Skeletal muscle tissue (tissue), 4 donors: ENCODE results near the gene OR4C6. TPM values are rescaled to one million over a fixed set of nuclear protein-coding genes. Genes with fewer than 3 reads are reported as not detected.

Source experiments
- H3K27ac ChIP-seq: one replicate; pipeline ENCODE4 v1.7.0; 2013; ENCODE audit warnings: mild to moderate bottlenecking, low read depth, low read length, inconsistent platforms
- H3K27me3 ChIP-seq, 3 donors: one replicate each; pipeline ENCODE4 v1.7.0; 2013; ENCODE audit warnings: low read length in 3 of 3; ENCODE audit not compliant: control insufficient read depth in 3 of 3, insufficient read depth in 3 of 3
- H3K36me3 ChIP-seq, 3 donors: one replicate each; pipeline ENCODE4 v1.7.0; 2013; ENCODE audit warnings: low read length in 3 of 3; ENCODE audit not compliant: control insufficient read depth in 3 of 3, insufficient read depth in 3 of 3
- H3K4me1 ChIP-seq, 3 donors: one replicate each; pipeline ENCODE4 v1.7.0; 2013; ENCODE audit warnings: low read length in 3 of 3, mild to moderate bottlenecking in 3 of 3; ENCODE audit not compliant: control insufficient read depth in 3 of 3, insufficient read depth in 3 of 3
- H3K4me3 ChIP-seq, 3 donors: one replicate each; pipeline ENCODE4 v1.7.0; 2013; ENCODE audit warnings: low read length in 3 of 3
- H3K9ac ChIP-seq, 3 donors: one replicate each; pipeline ENCODE4 v1.7.0; 2013; ENCODE audit warnings: low read length in 3 of 3, mild to moderate bottlenecking in 3 of 3, moderate library complexity in 2 of 3, low read depth in 1 of 3
- H3K9me3 ChIP-seq, 3 donors: one replicate each; pipeline ENCODE4 v1.7.0; 2013; ENCODE audit warnings: low read length in 3 of 3; ENCODE audit not compliant: control insufficient read depth in 3 of 3
- total RNA-seq: library from RNA; depleted of rRNA; stranded (reverse); fragments of >200 nt; gene quantifications from one replicate; pipeline ENCODE4 v1.2.3, GENCODE V29; 2014
- donor health status: Osteomylitis.

OR4C6 gene
- total RNA-seq, 1 donor from 2014 or later, result not detected

DNA sequence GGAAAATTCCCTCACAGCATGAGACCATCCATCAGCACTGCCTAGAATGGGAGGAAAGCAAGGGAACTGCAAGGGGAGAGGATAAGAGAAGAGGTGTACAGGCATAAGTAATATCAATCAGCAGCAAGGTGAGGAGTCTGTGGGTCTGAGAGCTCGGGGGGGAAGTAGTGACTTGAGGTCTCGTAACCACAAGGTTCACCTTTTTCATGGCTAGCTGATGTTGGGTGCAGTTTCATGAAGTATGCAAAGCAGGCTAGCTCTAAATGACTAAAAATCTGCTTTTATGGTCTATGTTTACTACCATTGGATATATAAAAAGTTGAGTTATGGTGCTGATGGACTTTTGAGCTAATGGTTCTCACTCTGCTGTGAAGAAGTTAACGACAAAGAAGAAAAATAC lies 35.8 kb downstream of the OR4C6 start:
- no peaks in the 10 kb centered on the region for H3K36me3 ChIP-seq
- no peaks in the 10 kb centered on the region for H3K27me3 ChIP-seq
- H3K4me1 ChIP-seq, result no peaks in the 10 kb centered on the region
- H3K27ac ChIP-seq, result no peak overlapping the region
- H3K9ac ChIP-seq, result no peak overlapping the region
- no peak overlapping the region for H3K4me3 ChIP-seq
- H3K9me3 ChIP-seq, result peaks cover 0 to 9% (median 0%) of the 10 kb centered on the region in 3 donors

DNA sequence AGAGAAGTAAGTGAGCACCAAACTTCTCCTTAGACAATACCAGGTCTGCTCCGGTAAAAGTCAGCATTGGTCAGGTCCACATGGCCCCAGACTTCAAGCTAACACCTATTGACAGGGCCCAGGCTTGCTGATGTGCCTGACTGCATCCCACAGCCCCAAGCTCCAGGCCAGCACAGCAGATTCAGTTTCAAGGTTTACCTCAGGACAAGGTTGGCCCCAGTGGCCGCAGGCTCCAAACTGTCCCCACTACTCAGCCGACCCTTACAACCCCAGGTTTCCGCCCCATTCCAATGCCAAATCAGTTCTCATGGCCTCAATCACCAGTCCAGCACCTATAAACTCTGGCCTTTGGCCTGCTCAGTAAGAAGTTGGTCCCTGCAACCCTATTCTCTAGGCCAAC lies 39.4 kb downstream of the OR4C6 start:
- Histone ChIP-seq H3K27me3 (no peaks in the 10 kb centered on the region), H3K27ac (no peak overlapping the region), H3K9me3 (peaks cover 0 to 9% (median 0%) of the 10 kb centered on the region in 3 donors), H3K4me3 (no peak overlapping the region), H3K9ac (no peak overlapping the region), H3K36me3 (no peaks in the 10 kb centered on the region), H3K4me1 (no peaks in the 10 kb centered on the region)

DNA sequence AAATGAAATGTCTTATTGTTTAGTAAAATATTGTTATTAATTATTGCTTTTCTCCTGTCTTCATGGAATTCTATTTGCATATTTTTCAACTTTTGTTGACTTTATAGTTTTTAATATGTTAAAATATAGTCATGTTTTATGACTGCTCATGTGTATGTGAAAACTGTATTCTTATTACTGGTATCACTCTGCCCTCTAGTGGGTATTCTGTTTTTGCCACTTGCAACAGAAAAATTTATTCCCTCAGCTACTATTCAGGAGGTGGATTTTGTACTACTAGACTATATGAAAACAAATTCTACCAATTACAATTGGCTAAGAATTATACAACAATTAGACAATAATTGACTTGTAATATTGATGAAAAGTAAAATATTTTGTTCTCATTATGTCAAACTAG lies 45.0 kb downstream of the OR4C6 start:
- no peaks in the 10 kb centered on the region for H3K4me1 ChIP-seq
- H3K27me3 ChIP-seq, result no peaks in the 10 kb centered on the region
- no peak overlapping the region for H3K27ac ChIP-seq
- no peak overlapping the region for H3K4me3 ChIP-seq
- H3K9me3 ChIP-seq, result peaks cover 0 to 6% (median 2%) of the 10 kb centered on the region in 3 donors
- H3K36me3 ChIP-seq, result no peaks in the 10 kb centered on the region
- H3K9ac ChIP-seq, result no peak overlapping the region

DNA sequence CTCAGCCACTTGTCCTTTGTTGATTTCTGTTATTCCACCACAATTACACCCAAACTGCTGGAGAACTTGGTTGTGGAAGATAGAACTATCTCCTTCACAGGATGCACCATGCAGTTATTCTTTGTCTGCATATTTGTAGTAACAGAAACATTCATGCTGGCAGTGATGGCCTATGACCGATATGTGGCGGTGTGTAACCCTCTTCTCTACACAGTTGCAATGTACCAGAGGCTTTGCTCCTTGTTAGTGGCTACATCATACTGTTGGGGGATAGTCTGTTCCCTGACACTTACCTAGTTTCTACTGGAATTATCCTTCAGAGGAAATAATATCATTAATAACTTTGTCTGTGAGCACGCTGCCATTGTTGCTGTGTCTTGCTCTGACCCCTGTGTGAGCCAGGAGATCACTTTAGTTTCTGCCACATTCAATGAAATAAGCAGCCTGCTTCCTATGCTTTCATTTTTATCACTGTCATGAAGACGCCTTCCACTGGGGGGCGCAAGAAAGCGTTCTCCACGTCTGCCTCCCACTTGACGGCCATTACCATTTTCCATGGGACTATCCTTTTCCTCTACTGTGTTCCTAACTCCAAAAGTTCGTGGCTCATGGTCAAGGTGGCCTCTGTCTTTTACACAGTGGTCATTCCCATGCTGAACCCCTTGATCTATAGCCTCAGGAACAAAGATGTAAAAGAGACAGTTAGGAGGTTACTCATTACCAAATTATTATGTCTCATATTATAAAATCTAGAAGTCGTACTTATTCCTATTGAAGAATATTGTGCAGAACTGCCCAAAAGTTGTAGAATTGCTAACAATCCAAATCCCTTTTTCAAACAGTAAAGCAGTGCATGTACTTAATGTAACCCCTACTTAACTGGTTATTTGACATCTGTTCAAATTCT lies 53.2 kb downstream of the OR4C6 start:
- Histone ChIP-seq H3K4me1 (no peaks in the 10 kb centered on the region), H3K36me3 (no peaks in the 10 kb centered on the region), H3K27me3 (no peaks in the 10 kb centered on the region), H3K9ac (no peak overlapping the region), H3K9me3 (peaks cover 0 to 2% (median 0%) of the 10 kb centered on the region in 3 donors), H3K27ac (no peak overlapping the region), H3K4me3 (no peak overlapping the region)

Other genes starting within 250 kb of the OR4C6 start
- gene OR4C15, start 107.7 kb upstream of the OR4C6 start, total RNA-seq, result not detected
- not detected for gene OR4C16, start 90.1 kb upstream of the OR4C6 start, total RNA-seq
- gene OR4C11, start 54.6 kb upstream of the OR4C6 start, total RNA-seq, result not detected
- not detected for gene OR4P4, start 27.1 kb upstream of the OR4C6 start, total RNA-seq
- gene OR4S2, start 13.9 kb upstream of the OR4C6 start, total RNA-seq, result not detected
- not detected for gene OR5D13, start 111.2 kb downstream of the OR4C6 start, total RNA-seq
- not detected for gene OR5D14, start 133.4 kb downstream of the OR4C6 start, total RNA-seq
- gene OR5L1, start 149.2 kb downstream of the OR4C6 start, total RNA-seq, result not detected
- gene OR5D18, start 157.4 kb downstream of the OR4C6 start, total RNA-seq, result not detected
- not detected for gene OR5L2, start 165.0 kb downstream of the OR4C6 start, total RNA-seq
- not detected for gene OR5D16, start 176.6 kb downstream of the OR4C6 start, total RNA-seq
- gene TRIM51, start 221.1 kb downstream of the OR4C6 start, total RNA-seq, result not detected